Measurements from ENCODE around the gene ODAD2. TPM values are rescaled to one million over a fixed set of nuclear protein-coding genes. Genes with fewer than 3 reads are reported as not detected.
A peak's percentile ranks its signal among the peaks of the same experiment; 100 is the strongest.
"Not testable (repeated sequence)": the region's sequence is repeated elsewhere in the genome, so short reads cannot be mapped to it uniquely, and the experiment has no call there.

The ODAD2 gene
- total RNA-seq, 1 donor from 2014 or later, result 0.86 TPM

- not testable (repeated sequence) for DNase-seq (ENCODE audit: low spot score)
These were observed 28.1 kb downstream of the ODAD2 start for GRCh38 chr10:27970795-27971194.

- DNase-seq (ENCODE audit: low spot score), result not testable (repeated sequence)
These were observed 28.9 kb downstream of the ODAD2 start for GRCh38 chr10:27969931-27970330.

- DNase-seq (ENCODE audit: low spot score), result no peak
These were observed 39.7 kb downstream of the ODAD2 start for GRCh38 chr10:27959093-27959715.

- not testable (repeated sequence) for DNase-seq (ENCODE audit: low spot score)
These were observed 40.5 kb downstream of the ODAD2 start for GRCh38 chr10:27958383-27958782.

GRCh38 chr10:27950242-27950564 lies 48.7 kb downstream of the ODAD2 start:
- no peak for DNase-seq (ENCODE audit: low spot score)

GRCh38 chr10:27949528-27950241 lies 49.2 kb downstream of the ODAD2 start:
- no peak for DNase-seq (ENCODE audit: low spot score)

- no peak for DNase-seq (ENCODE audit: low spot score)
These were observed 50.7 kb downstream of the ODAD2 start for GRCh38 chr10:27948186-27948585.

GRCh38 chr10:27947540-27947939 lies 51.3 kb downstream of the ODAD2 start:
- DNase-seq (ENCODE audit: low spot score), result no peak

- DNase-seq (ENCODE audit: low spot score), result no peak
These were observed 54.9 kb downstream of the ODAD2 start for GRCh38 chr10:27944005-27944404.

- DNase-seq (ENCODE audit: low spot score), result no peak
These were observed 84.0 kb downstream of the ODAD2 start for GRCh38 chr10:27914888-27915287.

- DNase-seq (ENCODE audit: low spot score), result no peak
These were observed 86.6 kb downstream of the ODAD2 start for GRCh38 chr10:27912231-27912630.

GRCh38 chr10:27911539-27911938 lies 87.3 kb downstream of the ODAD2 start:
- DNase-seq (ENCODE audit: low spot score), result no peak

GRCh38 chr10:27911011-27911410 lies 87.9 kb downstream of the ODAD2 start:
- no peak for DNase-seq (ENCODE audit: low spot score)

GRCh38 chr10:27908231-27908630 lies 90.6 kb downstream of the ODAD2 start:
- no peak for DNase-seq (ENCODE audit: low spot score)

- DNase-seq (ENCODE audit: low spot score), result peak; percentile 81
These were observed 99.4 kb downstream of the ODAD2 start for GRCh38 chr10:27899485-27899884.

- DNase-seq (ENCODE audit: low spot score), result no peak
These were observed 99.8 kb downstream of the ODAD2 start for GRCh38 chr10:27899058-27899457.

GRCh38 chr10:27893358-27893954 lies 105.4 kb downstream of the ODAD2 start:
- DNase-seq (ENCODE audit: low spot score), result no peak

- no peak for DNase-seq (ENCODE audit: low spot score)
These were observed 107.9 kb downstream of the ODAD2 start for GRCh38 chr10:27890971-27891370.

GRCh38 chr10:27889518-27889917 lies 109.4 kb downstream of the ODAD2 start:
- DNase-seq (ENCODE audit: low spot score), result no peak

GRCh38 chr10:27884185-27884641 lies 114.7 kb downstream of the ODAD2 start:
- DNase-seq (ENCODE audit: low spot score), result no peak

GRCh38 chr10:27878281-27878680 lies 120.6 kb downstream of the ODAD2 start:
- no peak for DNase-seq (ENCODE audit: low spot score)

GRCh38 chr10:27865221-27865635 lies 133.7 kb downstream of the ODAD2 start:
- no peak for DNase-seq (ENCODE audit: low spot score)

- DNase-seq (ENCODE audit: low spot score), result no peak
These were observed 137.1 kb downstream of the ODAD2 start for GRCh38 chr10:27861781-27862180.
